GM03348 (cell line): ENCODE measurements around the gene METTL18.
"Not testable (repeated sequence)": the region's sequence is repeated elsewhere in the genome, so short reads cannot be mapped to it uniquely, and the experiment has no call there.

Experiments used
- DNase-seq: peaks from one replicate; pipeline ENCODE4 v3.0.0; 2012; ENCODE audit warnings: low spot score

The METTL18 gene

GRCh38 chr1:169794530-169795416 lies at the start of gene METTL18:
Gene METTL18 (minus strand): TSS chr1:169794907. CDS start chr1:169793695, 1,212 bp downstream.
- DNase-seq: peak; percentile 94

GRCh38 chr1:169838942-169839341 lies 44.2 kb upstream of the METTL18 start:
- no peak for DNase-seq

DNA sequence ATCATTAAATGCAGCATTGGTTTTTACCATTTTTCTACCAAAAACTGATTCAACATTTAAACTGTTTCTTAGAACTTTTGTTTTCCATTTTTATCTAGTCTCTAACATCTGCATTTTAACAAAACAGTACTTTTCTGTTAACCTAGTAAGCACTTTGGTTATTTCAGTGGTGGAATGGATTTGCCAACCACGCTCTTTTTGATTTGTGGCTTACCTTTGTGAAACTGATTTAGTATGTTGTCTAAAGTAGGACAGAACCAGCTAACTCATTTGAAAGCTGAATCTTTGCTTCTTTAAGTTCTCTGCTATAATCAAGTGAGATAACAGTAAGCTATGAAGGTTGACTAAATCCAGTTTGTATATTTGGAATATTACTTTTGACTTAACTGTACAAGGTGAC lies 41.5 kb upstream of the METTL18 start:
- no peak for DNase-seq

DNA sequence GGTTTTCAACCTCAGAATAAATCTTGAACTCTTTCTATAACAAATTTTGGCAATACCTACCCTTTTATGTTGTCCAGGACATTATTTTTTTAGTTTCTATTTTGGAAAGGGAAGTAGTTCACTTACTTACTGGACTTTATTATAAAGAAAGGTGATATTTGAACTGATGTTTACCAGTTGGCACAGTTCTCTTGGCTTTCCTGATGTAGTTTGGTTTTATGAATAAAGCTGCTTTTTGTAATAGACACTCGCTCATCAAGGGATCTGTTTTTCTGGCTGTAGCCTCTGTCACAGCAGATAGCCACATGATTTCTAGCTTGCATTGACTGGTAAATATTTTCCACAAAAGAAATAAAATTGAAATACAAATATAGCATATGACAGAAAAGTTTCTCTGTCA lies 40.9 kb upstream of the METTL18 start:
- DNase-seq: no peak

DNA sequence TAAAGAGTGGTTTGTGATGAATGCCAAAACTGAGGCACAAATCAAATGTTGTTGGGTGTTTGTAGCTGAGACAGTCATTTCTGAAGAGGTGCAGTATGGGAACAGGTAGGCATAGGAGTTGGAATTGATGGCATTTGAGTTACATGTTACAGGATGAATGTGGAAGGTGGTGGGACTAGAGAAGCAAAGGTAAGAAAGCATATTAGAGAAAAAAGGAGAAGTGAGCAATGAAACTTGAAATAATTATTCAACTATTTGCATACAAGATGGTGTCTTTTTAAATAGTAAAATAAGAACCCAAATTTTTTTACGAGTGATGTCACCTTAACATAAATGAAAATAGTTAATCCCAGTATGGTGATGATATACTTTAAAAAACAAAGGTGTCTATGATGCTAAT lies 40.2 kb upstream of the METTL18 start:
- DNase-seq: no peak

- DNase-seq: no peak
Measured at GRCh38 chr1:169833179-169833901, 38.6 kb upstream of the METTL18 start.

GRCh38 chr1:169829671-169830070 lies 35.0 kb upstream of the METTL18 start:
- DNase-seq: no peak

GRCh38 chr1:169824153-169824552 lies 29.4 kb upstream of the METTL18 start:
- DNase-seq: no peak

DNA sequence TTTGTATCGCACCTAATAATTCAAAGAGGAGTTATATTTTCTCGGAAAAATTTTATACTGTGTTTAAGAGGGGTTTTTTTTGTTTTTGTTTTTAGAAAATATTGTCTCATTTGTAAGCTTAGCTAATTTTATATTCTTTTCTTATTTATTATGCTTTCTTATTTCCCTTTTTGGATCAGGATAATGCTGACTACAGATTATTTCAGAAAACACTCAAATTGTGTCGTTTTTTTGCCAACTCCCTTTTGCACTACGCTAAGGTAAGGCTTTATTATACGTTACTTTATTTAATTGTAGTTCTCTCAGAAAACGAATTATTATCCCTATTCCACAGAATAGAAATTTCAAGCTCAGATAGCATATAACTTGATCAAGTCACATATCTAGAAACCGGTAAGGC lies 26.8 kb upstream of the METTL18 start:
- DNase-seq: no peak

GRCh38 chr1:169816617-169817016 lies 21.9 kb upstream of the METTL18 start:
- no peak for DNase-seq

DNA sequence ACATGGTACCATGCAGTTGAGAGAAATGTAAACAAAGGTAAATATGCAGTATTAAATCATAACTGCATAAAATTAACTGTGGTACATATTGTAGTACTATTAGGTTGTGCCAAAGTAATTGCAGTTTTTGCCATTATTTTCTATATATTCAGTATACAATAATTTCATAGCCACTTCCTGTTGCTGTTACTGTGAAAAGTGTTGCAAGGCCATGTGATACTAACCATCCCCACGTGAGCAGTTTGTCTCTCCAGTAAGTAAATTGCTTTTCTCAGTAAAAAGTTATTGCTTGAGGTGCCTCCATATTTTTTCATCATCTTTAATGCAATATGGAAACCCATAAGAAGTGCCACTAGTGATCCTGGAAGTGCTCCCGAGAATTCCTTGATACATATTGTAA lies 19.6 kb upstream of the METTL18 start:
- DNase-seq: no peak

DNA sequence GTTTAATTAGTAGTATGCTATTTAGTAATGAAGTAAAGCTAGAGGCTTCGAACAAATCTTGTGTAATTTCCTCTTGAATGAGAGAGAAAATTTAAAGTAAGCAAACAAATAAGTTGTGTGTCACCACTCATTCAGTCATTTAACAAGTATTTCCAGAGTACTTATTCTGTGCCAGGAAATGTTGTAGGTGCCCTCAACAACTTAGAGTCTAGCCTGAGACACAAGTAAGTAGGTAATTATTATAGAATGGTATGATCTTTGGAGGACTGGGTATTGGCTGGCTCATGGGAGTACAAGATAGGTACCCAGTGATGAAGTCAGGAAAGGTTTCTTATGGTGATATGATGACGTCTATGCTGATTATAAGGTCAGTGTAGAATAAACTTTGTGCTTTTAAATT lies 17.4 kb upstream of the METTL18 start:
- no peak for DNase-seq

DNA sequence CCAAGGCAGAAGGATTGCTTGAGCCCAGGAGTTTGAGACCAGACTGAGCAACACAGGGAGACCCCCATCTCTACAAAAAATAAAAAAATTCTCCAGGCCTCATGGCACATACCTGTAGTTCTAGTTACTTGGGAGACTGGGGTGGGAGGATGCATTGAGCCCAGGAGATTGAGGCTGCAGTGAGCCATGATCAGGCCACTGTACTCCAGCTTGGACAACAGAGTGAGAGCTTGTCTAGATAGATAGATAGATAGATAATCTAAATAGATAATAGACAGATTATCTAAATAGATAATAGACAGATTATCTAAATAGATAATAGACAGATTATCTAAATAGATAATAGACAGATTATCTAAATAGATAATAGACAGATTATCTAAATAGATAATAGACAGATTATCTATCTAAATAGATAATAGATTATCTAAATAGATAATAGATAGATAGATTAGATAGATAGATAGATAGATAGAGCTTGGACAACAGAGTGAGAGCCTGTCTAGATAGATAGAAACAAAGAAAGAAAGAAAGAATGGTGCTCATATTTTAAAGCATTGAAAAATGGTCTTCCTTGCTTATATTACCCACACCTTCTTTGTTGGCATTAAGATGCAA lies 16.8 kb upstream of the METTL18 start:
- DNase-seq: not testable (repeated sequence)

DNA sequence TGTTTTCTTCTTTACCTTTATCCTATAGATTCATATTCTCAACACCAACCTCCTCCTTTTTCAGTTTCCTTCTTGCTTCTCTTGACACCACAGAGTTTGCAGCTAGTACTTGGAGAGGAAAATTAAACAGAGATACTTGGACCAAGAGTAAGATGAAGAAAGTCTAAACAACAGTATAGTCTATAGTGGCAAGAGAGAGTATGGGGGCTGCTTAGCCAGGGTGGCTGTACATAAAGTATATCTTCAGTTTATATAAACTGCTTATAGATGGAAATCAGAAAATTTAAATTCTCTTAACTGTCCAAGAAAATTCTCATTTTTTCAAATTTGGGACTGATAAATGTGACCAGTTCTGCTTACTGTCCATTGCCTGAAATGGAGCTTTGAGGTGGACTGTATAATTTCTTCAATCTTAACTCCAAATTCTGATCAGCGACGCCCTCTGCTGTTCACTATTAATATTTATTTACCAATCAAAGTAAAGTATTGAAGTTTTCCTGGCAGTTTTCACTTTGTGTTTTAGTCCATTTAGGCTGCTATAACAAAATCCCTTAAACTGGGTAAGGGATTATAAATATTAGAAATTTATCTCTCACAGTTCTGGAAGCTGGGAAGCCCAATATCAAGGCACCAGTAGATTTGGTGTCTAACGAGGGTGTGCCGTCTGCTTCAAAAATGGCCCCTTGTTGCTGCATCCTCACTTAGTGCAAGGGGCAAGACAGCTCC lies 14.8 kb upstream of the METTL18 start:
- DNase-seq: peak; percentile 65

DNA sequence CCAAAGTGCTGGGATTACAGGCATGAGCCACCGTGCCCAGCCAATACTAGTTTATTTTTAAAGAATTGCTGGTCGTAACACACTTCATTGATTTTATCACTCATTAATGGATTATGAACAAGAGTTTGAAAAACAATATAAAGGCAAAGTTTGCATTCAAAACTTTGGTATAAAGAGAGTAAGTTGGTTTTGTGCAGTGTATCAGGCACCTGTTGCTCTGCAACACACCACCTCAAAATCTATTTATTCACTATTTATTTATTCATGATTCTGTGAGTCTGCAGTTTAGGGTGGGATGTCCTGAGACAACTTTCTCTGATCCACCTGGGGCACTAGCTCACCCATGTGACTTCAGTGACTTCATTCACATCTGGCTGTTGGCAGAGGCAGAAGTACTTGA lies 10.2 kb upstream of the METTL18 start:
- no peak for DNase-seq

DNA sequence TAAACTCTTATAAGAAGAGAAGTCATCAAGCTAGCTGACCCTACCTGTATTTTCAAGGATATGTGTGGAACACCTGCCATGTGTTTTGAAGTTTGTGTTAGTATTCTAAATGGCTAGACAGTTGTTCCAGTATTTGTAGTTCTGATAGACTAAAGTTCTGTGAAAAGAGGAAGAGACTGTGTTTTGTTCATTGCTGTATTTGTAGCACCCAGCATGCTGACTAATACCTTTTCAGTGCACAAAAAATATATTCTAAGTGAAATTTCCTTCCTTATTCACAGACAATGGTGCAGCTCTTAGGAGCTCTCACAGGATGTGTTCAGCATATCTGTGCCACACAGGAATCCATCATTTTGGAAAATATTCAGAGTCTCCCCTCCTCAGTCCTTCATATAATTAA lies 8.2 kb upstream of the METTL18 start:
- DNase-seq: no peak

DNA sequence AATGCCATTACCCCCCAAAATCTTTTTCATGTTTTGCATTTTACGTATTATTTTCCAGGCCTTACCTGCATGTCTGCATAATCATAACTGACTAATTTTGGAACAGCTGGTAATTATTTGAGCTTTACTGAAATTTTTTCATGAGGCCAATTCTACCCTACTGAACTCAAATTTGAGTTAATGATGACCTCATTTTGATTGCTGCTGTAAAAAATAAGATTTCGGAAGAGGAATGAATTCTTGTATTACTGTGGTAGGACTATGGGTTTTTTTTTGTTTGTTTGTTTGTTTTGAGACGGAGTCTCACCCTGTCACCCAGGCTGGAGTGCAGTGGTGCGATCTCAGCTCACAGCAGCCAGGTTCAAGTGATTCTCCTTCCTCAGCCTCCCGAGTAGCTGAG lies 2.6 kb upstream of the METTL18 start:
- no peak for DNase-seq

DNA sequence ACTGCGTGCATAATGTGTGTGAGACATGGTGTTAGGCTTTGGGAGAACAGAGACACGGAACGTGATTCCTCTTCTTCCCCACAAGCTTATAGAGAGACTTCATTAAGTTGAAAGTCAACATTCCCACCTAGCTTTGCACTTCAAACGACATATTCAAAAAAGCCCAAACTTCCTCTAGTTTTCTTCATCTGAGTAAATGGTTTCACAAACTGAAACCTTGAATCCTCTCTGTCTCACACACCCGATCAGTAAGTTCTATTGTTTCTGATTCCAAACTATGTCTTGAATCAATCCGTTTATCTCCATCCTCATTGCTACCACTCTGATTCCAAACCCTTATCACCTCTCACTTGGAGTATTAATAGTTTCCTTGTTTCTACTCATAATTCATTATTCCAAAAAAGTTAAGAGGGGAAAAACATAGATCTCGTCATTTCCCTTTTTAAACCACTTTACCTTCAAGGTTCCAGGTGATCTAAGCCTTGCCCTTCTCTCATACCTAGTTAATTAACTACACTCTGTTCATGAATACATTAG lies 1.6 kb upstream of the METTL18 start:
- no peak for DNase-seq

DNA sequence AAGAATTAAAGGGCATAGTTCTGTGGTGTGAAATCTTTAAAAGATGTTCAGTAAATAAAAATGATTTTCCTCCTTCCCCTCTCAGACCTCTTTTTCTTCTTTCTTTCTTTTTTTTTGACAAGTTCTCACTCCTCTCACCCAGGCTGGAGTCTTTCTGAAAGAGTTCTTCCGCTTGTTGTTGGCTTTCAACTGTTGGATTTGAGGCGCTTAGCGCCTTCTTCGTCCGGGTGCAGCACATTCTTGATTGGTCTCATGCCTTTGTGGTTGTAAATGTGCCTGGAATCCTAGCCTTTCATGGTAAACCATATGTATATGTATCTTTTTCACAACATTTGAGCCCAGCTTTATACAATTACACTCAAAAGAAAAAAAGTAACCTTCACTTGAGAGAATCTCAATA lies 980 bp upstream of the METTL18 start:
- no peak for DNase-seq

DNA sequence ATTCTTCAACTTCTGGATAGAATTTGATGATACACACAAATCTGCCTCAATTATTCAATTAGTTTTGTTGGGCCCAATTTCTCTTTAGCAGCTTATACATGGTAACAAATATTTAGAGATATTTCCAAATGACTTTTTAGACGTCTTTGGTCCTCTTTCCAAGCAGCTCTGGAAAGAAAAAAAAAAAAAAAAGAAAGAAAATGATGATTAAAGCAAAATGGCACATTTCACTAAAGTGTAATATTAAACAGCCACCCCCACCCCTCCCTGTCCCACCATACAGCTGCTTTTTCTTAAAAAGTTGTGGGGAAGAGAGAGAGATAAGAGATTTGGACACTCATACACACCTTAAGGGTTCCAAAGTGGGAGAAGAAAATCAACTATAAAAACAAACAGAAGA lies 977 bp downstream of the METTL18 start:
- DNase-seq: no peak

DNA sequence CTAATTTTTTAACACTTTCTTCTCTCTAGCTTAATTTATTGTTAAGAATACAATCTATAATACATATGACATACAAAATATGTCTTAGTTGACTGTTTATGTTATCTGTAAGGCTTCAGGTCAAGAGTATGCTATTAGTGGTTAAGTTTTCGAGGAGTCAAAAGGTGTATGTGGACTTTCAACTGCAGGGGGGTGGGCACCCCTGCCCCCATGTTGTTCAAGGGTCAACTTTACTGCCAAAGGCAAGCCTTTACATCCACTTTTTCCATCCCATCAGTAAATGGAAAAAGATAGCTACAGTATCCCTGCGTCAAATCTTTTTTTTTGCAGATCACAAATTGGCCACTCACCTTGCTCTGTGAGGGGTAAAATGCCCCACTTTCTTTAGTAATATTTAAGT lies 6.3 kb downstream of the METTL18 start:
- DNase-seq: no peak

DNA sequence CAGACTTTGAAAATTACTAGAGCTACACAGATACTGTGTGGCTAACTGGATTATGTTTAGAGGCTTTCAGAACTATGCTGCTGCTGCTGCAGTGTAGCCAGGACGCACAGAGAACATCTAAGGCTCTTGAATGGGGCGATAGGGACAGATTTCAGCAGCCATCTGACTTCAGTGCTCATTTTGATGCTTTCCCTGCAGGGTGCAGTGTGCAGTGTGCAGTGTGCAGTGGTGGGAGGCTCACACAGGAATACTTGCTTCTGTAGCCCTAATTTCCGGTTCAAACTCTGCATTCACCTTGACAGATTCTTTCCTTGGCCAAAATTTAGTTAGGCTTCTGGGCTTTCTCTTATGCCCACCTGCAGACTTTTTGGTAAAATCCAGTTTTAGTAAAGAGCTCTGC lies 7.7 kb downstream of the METTL18 start:
- no peak for DNase-seq
